Heart right ventricle (tissue), 16 donors: ENCODE measurements around the gene MAMDC2. TPM values are rescaled to one million over a fixed set of nuclear protein-coding genes. Genes with fewer than 3 reads are reported as not detected.

Experiments
- ATAC-seq, 8 donors: fragments of 200-7000 bp; cut with Tn5 transposase; one replicate each; pipeline ENCODE4 v1.9.1; 2020; ENCODE audit warnings: mild to moderate bottlenecking in 8 of 8, moderate library complexity in 8 of 8, moderate number of reproducible peaks in 1 of 8
- DNase-seq, 2 donors: peaks; one replicate each; pipeline ENCODE4 v3.0.0-alpha.2; 2020
- H3K27ac ChIP-seq, 10 donors: fragments of 200-600 bp; sonication (generic) in 2 of 10; one replicate each; pipeline versions ENCODE4 v1.5.0 to v1.8.0; 2020 to 2022; ENCODE audit warnings: mild to moderate bottlenecking in 3 of 10
- H3K27me3 ChIP-seq, 7 donors: fragments of 200-600 bp; one replicate each; pipeline ENCODE4 v1.8.0; 2021 to 2022; ENCODE audit warnings: mild to moderate bottlenecking in 2 of 7
- H3K36me3 ChIP-seq, 9 donors: fragments of 200-600 bp; sonication (generic) in 1 of 9; one replicate each; pipeline versions ENCODE4 v1.5.0 to v1.8.0; 2020 to 2022; ENCODE audit warnings: mild to moderate bottlenecking in 2 of 9
- H3K4me1 ChIP-seq, 9 donors: fragments of 200-600 bp; sonication (generic) in 1 of 9; one replicate each; pipeline versions ENCODE4 v1.5.0 to v1.8.0; 2020 to 2022; ENCODE audit warnings: mild to moderate bottlenecking in 4 of 9
- H3K4me3 ChIP-seq, 10 donors: fragments of 200-600 bp; sonication (generic) in 2 of 10; one replicate each; pipeline versions ENCODE4 v1.5.0 to v1.8.0; 2020 to 2022; ENCODE audit warnings: mild to moderate bottlenecking in 7 of 10, moderate library complexity in 2 of 10
- H3K9me3 ChIP-seq, 11 donors: fragments of 200-600 bp in 10 of 11; sonication (generic) in 2 of 11; one replicate each; pipeline versions ENCODE4 v1.5.0 to v1.8.0; 2013 to 2022; ENCODE audit warnings: mild to moderate bottlenecking in 2 of 11, control low read depth in 1 of 11, moderate library complexity in 1 of 11
- WGBS, 2 donors: extraction: QIAGEN DNeasy Blood & Tissue Kit; methylation state at CpG; one replicate each; pipeline ENCODE4 v1.1.7; 2013; ENCODE audit warnings: inconsistent platforms in 1 of 2; 5-methylcytosine and 5-hydroxymethylcytosine counted together
- intact Hi-C, 10 donors: fragments of 100-400 bp; cut with DNase I; formaldehyde crosslinking; loops; one replicate each; pipeline versions ENCODE4 v1.11.1 to v1.14.2; 2022
- polyA plus RNA-seq, 2 donors: library from polyadenylated mRNA; stranded (reverse); fragments of 200-250 nt; gene quantifications; one replicate each; pipeline ENCODE4 v1.2.3, GENCODE V29; 2013
- total RNA-seq, 10 donors: library from RNA; stranded (reverse); fragmentation: NEBNext Ultra II Directional in 3 of 10; extraction: Animal tissue kit (Norgen Biotek cat#: 25700) in 3 of 10; gene quantifications; one replicate each; pipeline versions ENCODE4 v1.2.1 to v1.2.4, GENCODE V29; 2021 to 2023
- TF ChIP-seq, protein P1 (sequence below), 9 donors: fragments of 200-600 bp; sonication (generic) in 2 of 9; IDR thresholded peaks; one replicate each; pipeline versions ENCODE4 v1.5.0 to v1.8.0; 2021 to 2022; ENCODE audit warnings: antibody characterized with exemption in 9 of 9, mild to moderate bottlenecking in 5 of 9, moderate library complexity in 1 of 9
- donor health status: Arrhythmogenic right ventricular cardiomyopathy.
- donor health status: ischemic (EF 13 %, LVEDD 7.1; RV severe dilation, severe dysfunction).
- donor health status: healthy with polysubstance abuse.
- donor health status: DM: no; HTN: yes; CAD: no.
- donor health status: DM: no; HTN: no; CAD: no.
- donor health status: ischemic (EF 25% LVEDD 6.9; RV normal size, moderate dysfunction).
- donor health status: ischemic (EF 25% LVEDD 5.7; RV mildly dilated, moderate dysfunction).
- donor health status: healthy.
- donor health status: DM: yes; HTN: yes; CAD: no.
- donor health status: Ischemic cardiomyopathy.
- donor health status: ischemic (EF 35%, LVEDD 5.7; RV mildly dilated, moderate dysfunction).
- donor health status: nonischemic (EF 11% LVEDD 7.7; RV severe dilation, severe dysfunction).
- donor health status: DM: yes; HTN: yes; CAD: no.
- donor health status: PGD.
- donor health status: ischemic (EF 29% LVEDD 5.4; RV normal size, mild dysfunction).
- donor health status: nonischemic (EF 23%, LVEDD 6.1; RV moderate dilation, normal function).

MAMDC2 gene
- total and polyA plus RNA-seq, 12 donors = 2.3 to 11.8 (median 5.8) TPM

DNA sequence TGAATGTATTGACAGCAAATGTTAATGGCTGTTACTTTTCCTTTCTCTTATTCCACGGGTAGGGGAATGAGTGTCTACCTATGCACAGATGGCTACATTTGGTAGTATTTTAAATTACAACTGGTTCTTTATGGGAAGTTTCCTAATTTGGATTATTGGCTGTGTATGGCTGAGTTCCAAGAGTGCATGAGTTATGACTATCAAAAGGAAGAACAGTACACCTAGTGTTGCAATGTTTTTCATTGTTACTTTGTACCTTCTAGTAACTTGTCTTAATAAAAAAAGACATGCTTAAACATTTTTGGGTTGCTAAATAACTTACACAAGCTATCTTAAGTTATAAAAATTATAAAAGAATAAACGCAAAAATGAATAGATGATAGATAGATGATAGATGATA, 35.8 kb upstream of the MAMDC2 start:
- no peak for ATAC-seq
- WGBS, 2 donors = 79 to 86% methylated on average over 2 of the region's 2 CpGs
- TF ChIP-seq, protein P1, sequence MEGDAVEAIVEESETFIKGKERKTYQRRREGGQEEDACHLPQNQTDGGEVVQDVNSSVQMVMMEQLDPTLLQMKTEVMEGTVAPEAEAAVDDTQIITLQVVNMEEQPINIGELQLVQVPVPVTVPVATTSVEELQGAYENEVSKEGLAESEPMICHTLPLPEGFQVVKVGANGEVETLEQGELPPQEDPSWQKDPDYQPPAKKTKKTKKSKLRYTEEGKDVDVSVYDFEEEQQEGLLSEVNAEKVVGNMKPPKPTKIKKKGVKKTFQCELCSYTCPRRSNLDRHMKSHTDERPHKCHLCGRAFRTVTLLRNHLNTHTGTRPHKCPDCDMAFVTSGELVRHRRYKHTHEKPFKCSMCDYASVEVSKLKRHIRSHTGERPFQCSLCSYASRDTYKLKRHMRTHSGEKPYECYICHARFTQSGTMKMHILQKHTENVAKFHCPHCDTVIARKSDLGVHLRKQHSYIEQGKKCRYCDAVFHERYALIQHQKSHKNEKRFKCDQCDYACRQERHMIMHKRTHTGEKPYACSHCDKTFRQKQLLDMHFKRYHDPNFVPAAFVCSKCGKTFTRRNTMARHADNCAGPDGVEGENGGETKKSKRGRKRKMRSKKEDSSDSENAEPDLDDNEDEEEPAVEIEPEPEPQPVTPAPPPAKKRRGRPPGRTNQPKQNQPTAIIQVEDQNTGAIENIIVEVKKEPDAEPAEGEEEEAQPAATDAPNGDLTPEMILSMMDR (IDR thresholded peaks at IDR 0.05) = no peak
- intact Hi-C loops = no loop called here
- Histone ChIP-seq H3K4me3 (no peak overlapping the region), H3K36me3 (no peaks in the 10 kb centered on the region), H3K9me3 (no peaks in the 10 kb centered on the region), H3K27me3 (no peaks in the 10 kb centered on the region), H3K4me1 (peaks cover 0 to 9% (median 0%) of the 10 kb centered on the region in 9 donors), H3K27ac (no peak overlapping the region)
- no peak for DNase-seq

DNA sequence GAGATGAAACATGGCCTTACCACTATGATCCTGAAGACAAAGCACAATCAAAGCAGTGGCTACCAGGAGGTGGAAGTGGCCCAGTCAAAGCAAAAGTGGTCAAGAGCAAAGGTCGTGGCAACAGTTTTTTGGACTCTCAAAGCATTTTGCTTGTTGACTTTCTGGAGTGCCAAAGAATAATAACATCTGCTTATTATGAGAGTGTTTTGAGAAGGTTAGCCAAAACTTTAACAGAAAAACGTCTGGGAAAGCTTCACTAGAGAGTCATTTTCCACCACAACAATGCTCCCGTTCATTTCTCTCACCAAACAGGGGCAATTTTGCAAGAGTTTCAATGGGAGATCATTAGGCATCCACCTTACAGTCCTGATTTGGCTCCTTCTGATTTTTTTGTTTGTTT, 33.6 kb upstream of the MAMDC2 start:
- Histone ChIP-seq H3K9me3 (no peaks in the 10 kb centered on the region), H3K27ac (no peak overlapping the region), H3K27me3 (no peaks in the 10 kb centered on the region), H3K36me3 (no peaks in the 10 kb centered on the region), H3K4me1 (peaks cover 0 to 9% (median 0%) of the 10 kb centered on the region in 9 donors), H3K4me3 (no peak overlapping the region)
- DNase-seq (no peak), ATAC-seq (peak in 1 of 8 donors; percentile 15)
- intact Hi-C loops = no loop called here
- TF ChIP-seq, protein P1 (IDR thresholded peaks at IDR 0.05) = no peak
- 43 to 56% methylated on average over 3 of the region's 3 CpGs for WGBS, 2 donors

DNA sequence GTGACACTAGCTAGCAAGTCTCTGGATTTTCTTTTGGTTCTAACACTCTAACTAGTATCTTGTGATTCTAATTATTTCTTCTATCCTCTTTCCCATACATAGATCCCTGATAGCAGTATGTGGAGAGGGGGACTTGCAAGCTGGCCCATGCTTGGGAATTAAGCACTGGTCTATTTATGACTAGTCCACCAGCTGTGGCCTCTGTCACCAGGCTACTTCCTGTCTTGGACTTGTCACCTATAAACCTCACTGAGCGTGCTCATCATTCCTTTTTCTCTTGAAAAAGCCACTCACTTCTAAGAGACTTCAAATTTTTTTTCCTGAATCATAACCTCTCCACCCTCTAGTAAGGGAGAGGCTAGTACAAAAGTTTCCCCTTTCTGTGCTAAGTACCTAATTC, 32.3 kb upstream of the MAMDC2 start:
- peak overlapping the region in 3 of 10 donors; percentile 10 to 37 (median 28) for H3K27ac ChIP-seq

DNA sequence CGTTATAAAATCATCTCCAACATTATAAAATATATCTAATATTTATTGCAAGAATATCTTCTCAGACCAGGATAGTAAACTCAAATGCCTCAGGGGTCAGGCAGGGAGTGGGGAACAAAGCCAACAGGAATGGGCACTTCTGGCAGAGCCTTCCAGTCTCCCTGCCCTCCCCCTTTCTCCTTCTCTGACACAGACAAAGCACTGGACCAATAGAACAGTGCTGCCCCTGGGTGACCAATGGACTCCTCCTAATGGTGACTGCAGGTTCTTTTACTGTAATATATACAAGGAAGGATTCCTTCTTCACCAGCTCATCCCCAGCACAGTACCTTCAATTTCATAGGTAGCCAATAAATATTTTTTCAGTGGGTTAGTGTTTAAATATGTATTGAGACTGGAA, 31.1 kb upstream of the MAMDC2 start:
- ATAC-seq (no peak), DNase-seq (no peak)
- TF ChIP-seq, protein P1 (IDR thresholded peaks at IDR 0.05) = no peak
- Histone ChIP-seq H3K4me3 (no peak overlapping the region), H3K36me3 (no peaks in the 10 kb centered on the region), H3K9me3 (no peaks in the 10 kb centered on the region), H3K27me3 (no peaks in the 10 kb centered on the region), H3K4me1 (peaks cover 0 to 9% (median 0%) of the 10 kb centered on the region in 9 donors), H3K27ac (no peak overlapping the region)
- 90 to 96% methylated on average over 1 of the region's 1 CpG for WGBS, 2 donors
- intact Hi-C loops = no loop called here

More for the DNA sequence above, 32.3 kb upstream of the MAMDC2 start:
- no peaks in the 10 kb centered on the region for H3K36me3 ChIP-seq
- WGBS, 2 donors = 72 to 74% methylated on average over 1 of the region's 1 CpG
- H3K4me1 ChIP-seq = peaks cover 0 to 9% (median 0%) of the 10 kb centered on the region in 9 donors
- ATAC-seq (peak in 3 of 8 donors; percentile 14 to 37 (median 33)), DNase-seq (no peak)
- H3K9me3 ChIP-seq = no peaks in the 10 kb centered on the region
- H3K27me3 ChIP-seq = no peaks in the 10 kb centered on the region
- intact Hi-C loops = no loop called here
- H3K4me3 ChIP-seq = no peak overlapping the region
- TF ChIP-seq, protein P1 (IDR thresholded peaks at IDR 0.05) = no peak
